NCI-H1694 (cell line): Measurements from ENCODE around the gene ADGRL3.
"Not testable (repeated sequence)": the region's sequence is repeated elsewhere in the genome, so short reads cannot be mapped to it uniquely, and the experiment has no call there.

Source experiments
- DNase-seq: peaks from one replicate; lab custom pipeline; 2025; lab: John Stamatoyannopoulos, UW

ADGRL3 gene

DNA sequence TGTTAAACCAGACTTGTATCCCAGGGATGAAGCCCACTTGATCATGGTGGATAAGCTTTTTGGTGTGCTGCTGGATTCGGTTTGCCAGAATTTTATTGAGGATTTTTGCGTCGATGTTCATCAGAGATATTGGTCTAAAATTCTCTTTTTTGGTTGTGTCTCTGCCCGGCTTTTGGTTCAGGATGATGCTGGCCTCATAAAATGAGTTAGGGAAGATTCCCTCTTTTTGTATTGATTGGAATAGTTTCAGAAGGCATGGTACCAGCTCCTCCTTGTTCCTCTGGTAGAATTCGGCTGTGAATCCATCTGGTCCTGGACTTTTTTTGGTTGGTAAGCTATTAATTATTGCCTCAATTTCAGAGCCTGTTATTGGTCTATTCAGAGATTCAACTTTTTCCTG is 556.8 kb downstream of the ADGRL3 start:
- DNase-seq: not testable (repeated sequence)

DNA sequence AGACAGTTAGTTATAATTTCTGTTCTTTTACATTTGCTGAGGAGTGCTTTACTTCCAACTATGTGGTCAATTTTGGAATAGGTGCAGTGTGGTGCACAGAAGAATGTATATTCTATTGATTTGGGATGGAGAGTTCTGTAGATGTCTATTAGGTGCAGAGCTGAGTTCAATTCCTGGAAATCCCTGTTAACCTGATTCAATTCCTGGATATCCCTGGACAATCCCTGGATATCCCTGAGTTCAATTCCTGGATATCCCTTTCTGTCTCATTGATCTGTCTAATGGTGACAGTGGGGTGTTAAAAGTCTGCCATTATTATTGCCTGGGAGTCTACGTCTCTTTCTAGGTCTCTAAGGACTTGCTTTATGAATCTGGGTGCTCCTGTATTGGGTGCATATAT is 557.9 kb downstream of the ADGRL3 start:
- not testable (repeated sequence) for DNase-seq

DNA sequence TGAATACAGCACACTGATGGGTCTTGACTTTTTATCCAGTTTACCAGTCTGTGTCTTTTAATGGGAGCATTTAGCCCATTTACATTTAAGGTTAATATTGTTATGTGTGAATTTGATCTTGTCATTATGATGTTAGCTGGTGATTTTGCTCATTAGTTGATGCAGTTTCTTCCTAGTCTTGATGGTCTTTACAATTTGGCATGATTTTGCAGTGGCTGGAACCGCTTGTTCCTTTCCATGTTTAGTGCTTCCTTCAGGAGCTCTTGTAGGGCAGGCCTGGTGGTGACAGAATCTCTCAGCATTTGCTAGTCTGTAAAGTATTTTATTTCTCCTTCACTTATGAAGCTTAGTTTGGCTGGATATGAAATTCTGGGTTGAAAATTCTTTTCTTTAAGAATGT is 558.5 kb downstream of the ADGRL3 start:
- DNase-seq: not testable (repeated sequence)

DNA sequence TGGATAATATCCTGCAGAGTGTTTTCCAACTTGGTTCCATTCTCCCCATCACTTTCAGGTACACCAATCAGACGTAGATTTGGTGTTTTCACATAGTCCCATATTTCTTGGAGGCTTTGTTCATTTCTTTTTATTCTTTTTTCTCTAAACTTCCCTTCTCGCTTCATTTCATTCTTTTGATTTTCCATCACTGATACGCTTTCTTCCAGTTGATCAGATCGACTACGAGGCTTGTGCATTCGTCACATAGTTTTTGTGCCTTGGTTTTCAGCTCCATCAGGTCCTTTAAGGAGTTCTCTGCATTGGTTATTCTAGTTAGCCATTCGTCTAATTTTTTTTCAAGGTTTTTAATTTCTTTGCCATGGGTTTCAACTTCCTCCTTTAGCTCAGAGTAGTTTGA is 559.1 kb downstream of the ADGRL3 start:
- not testable (repeated sequence) for DNase-seq

DNA sequence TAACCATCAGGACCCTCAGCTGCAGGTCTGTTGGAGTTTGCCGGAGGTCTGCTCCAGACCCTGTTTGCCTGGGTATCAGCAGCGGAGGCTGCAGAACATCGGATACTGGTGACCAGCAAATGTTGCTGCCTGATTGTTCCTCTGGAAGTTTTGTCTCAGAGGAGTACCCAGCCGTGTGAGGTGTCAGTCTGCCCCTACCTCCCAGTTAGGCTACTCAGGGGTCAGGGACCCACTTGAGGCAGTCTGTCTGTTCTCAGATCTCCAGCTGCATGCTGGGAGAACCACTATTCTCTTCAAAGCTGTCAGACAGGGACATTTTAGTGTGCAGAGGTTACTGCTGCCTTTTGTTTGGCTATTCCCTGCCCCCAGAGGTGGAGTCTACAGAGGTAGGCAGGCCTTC is 559.8 kb downstream of the ADGRL3 start:
- DNase-seq: not testable (repeated sequence)

- no peak for DNase-seq
These were observed 560.7 kb downstream of the ADGRL3 start for GRCh38 chr4:61760820-61761219.

DNA sequence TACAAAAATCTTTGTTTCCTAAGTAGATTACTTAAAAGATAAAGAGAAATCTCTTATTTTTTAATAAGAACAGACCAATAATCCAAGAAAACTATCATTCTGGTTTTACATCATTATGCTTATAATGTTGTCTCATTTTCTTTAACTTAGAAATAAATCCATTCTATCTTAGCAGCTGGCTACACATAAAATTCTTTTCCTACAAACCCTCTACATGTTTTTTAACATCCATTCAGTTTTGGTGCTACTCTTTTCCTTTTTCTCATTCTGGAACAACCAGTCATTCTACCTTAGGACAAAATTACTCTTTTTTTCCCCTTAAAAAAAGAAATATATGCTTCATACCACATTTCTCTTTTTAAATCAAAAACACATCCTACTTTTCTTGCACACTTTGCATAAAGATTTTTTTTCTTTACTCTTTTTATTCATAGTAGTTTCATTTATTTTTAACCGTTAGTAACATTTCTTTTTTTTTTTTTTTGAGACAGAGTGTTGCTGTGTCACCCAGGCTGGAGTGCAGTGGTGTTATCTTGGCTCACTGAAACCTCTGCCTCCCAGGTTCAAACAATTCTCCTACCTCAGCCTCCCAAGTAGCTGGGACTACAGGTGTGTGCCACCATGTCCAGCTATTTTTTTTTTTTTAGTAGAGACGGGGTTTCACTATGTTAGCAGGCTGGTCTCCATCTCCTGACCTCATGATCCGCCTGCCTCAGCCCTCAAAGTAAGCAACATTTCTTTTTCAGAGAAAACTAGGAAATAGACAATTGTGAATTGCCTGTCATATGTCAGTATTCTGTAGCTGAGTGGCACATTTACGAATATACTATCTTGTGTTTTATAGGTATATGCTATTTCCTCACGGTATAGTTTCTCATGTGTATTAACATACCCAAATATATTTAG is 562.8 kb downstream of the ADGRL3 start:
- DNase-seq: no peak

- DNase-seq: no peak
These were observed 563.6 kb downstream of the ADGRL3 start for GRCh38 chr4:61763682-61764081.

DNA sequence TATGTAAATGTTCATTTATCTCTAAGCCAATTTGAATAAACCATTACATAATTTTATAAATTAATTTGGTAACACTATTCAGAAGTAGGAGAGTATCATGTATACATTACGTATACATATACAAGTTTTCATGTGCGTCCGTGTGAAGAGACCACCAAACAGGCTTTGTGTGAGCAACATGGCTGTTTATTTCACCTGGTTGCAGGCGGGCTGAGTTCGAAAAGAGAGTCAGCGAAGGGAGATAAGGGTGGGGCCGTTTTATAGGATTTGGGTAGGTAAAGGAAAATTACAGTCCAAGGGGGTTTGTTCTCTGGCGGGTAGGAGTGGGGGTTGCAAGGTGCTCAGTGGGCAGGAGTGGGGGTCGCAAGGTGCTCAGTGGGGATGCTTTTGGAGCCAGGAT is 564.0 kb downstream of the ADGRL3 start:
- not testable (repeated sequence) for DNase-seq

DNA sequence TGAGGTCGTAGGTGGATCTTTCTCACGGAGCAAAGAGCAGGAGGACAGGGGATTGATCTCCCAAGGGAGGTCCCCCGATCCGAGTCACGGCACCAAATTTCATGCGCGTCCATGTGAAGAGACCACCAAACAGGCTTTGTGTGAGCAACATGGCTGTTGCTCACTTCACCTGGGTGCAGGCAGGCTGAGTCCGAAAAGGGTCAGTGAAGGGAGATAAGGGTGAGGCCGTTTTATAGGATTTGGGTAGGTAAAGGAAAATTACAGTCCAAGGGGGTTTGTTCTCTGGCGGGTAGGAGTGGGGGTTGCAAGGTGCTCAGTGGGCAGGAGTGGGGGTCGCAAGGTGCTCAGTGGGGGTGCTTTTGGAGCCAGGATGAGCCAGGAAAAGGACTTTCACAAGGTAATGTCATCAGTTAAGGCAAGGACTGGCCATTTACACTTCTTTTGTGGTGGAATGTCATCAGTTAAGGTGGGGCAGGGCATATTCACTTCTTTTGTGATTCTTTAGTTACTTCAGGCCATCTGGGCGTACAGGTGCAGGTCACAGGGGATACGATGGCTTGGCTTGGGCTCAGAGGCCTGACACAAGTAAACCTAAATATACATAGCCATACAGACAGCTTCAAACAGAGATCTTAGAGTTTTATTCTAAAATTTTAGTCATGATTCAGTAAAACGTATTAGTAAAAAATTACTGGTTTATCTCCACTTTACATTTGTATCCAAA is 569.5 kb downstream of the ADGRL3 start:
- DNase-seq: not testable (repeated sequence)

GRCh38 chr4:61770456-61770855 is 570.3 kb downstream of the ADGRL3 start:
- DNase-seq: no peak

DNA sequence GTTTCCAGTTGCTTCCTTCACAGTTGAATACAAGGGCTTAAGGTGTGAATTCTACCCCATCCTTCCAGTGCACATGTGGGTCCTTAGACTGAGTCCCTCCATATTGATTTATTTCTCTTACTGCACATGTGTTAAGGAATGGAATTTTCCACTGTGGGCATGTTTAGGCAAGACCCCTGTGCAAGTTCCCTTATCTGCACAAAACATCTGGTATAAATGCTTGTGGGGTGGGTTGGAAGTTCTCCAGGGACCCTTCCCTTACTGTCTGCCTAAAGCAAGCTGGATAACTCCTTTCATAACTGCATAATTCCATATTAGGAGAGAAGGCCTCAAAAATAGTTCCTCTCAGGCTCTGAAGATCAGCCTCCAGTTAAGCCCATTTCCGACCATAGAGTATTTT is 570.9 kb downstream of the ADGRL3 start:
- no peak for DNase-seq

GRCh38 chr4:61772126-61772525 is 572.0 kb downstream of the ADGRL3 start:
- DNase-seq: no peak

DNA sequence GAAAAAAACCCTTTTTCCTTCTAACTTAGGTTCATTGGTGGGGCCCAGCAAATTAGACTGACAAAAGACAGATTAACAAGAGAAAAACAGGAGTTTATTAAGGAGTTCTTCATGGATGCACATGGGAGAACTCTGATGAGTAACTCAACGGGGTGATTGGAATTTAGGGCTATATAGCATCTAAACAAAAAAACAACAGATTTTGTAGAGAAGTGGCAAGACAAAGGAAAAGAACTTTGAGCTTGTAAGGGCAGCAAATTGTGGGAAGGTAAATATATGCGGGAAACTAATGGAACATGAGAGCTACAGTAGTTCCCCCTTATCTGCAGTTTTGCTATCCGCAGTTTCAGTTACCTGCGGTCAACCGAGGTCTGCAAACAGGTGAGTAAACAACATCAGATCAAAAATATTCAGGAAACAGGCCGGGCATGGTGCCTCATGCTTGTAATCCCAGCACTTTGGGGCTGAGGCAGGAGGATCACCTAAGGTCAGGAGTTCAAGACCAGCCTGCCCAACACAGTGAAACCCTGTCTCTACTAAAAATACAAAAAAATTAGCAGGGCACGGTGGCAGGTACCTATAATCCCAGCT is 573.6 kb downstream of the ADGRL3 start:
- DNase-seq: no peak

GRCh38 chr4:61782133-61782532 is 582.0 kb downstream of the ADGRL3 start:
- no peak for DNase-seq

DNA sequence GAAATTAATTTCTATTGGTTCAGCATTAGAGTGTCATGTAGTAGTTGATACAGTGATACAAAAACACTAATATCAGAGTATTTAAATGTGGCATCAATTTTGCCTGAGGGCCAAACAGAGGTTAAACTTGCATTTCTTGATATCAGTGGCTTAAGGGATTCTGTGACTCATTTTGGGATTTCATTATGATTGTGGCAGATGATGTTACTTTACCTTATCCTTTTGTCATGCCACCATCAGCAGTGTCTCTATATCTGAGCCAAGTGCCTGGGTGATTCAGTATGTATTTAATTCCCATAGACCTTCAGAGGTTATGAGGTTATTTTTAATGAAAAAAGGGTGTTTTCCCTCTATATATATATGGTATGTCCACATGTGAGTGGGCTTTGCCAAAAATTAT is 582.9 kb downstream of the ADGRL3 start:
- DNase-seq: no peak

GRCh38 chr4:61785761-61786160 is 585.6 kb downstream of the ADGRL3 start:
- DNase-seq: no peak

DNA sequence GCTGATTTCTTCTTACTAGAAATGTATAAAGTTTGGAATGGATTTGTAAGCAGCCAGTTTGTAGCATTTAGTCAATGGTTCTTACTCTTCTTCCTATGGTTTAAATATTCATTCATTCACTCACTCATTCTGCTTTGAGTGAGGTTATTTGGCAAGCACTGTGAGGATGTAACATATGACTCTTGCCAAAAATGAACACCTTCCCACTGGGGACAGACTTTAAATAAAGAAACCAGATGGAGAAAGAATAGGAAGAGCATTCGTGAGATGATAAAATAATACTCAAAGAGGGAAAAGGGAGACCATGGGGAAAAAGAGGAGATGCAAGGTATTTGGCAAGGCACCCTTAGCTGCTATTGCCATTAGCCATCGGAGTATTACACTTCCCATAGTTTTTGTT is 586.1 kb downstream of the ADGRL3 start:
- DNase-seq: no peak

- DNase-seq: no peak
These were observed 595.9 kb downstream of the ADGRL3 start for GRCh38 chr4:61795998-61796397.

DNA sequence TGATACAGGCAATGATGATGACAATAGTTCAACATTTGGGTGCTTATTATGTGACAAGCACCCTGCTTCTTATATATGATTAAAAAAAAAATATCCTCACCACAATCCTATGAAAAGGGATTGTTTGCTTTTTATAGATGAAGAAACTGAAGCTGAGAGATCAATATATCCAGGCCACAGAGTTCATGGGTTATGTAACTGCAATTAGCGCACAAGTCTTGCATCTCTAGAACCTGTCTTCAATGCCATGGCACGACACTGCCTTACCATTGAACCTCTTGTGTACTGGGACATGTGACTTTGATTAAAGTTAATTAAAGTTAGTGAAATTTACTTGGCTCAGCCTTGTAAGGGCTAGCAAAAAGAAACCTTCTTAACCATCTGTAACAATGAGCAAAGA is 599.7 kb downstream of the ADGRL3 start:
- DNase-seq: no peak

- no peak for DNase-seq
These were observed 605.1 kb downstream of the ADGRL3 start for GRCh38 chr4:61805227-61805626.

DNA sequence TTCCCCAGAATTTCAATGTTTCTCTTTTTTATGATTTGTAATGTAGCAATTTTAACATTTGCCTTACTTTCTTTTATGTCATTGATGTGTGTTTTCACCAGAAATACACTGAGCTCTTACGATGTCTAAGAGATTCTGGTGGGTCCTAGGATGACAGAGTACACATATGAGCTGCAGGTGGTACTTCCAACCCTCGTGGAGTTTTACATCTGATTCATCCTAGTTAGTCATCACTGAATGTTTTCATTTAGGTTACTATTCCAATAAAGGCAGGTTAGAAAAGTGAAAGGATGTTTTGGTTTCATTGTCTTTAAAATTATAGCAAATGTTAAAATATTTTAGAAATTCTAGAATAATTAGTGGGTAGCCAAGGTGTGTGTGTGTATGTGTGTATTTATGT is 605.9 kb downstream of the ADGRL3 start:
- no peak for DNase-seq

DNA sequence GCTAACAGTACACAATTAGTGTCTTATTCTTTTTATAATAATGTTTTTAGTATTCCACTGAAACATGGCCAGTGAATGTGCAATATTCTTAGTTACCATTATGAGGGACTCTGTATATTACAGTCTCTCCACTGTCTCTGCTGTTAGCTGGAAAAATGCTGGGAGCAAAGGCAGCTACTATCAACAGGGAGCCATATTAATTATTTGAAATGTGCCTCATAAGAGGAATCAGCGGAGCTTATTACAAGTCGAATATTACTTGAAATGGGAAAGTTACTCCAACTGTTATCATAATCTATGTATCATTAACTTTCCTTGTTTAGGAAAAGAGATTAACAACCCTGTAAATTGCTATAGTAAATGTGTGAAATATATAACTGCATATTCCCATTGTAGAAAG is 612.0 kb downstream of the ADGRL3 start:
- DNase-seq: no peak
